Myocyte (in vitro differentiated cells): ENCODE data around the gene TAAR1. TPM values are rescaled to one million over a fixed set of nuclear protein-coding genes. Genes with fewer than 3 reads are reported as not detected.

Experiments
- DNase-seq: peaks from one replicate; pipeline ENCODE4 v3.0.0-alpha.2; 2012; ENCODE audit warnings: low read depth
- total RNA-seq: library from RNA; depleted of rRNA; stranded (reverse); fragments of >200 nt; gene quantifications from 2 replicates; pipeline ENCODE4 v1.2.3, GENCODE V29; 2014

TAAR1 gene
- total RNA-seq, 1 donor from 2014 or later: not detected

DNA sequence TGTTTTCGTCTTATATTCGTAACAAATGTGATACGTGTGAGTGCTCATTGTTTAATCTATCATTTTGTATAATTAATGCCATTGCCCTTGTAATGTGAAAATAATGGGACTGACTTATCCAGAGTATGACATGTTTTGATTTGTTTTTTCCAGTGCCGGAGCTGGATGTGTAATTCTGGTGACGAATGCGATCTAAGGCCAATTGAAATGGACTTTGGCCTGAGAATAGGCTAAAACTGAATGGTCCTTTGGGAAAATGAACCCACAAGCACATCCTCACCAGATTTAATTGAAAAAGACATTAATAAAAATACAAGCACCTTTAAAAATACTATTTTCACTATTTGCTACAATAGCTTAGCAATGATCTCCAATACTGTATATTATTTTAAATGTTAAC, 62.8 kb downstream of the TAAR1 start:
- no peak for DNase-seq

Other genes starting within 250 kb of the TAAR1 start
- gene STX7, start 146.1 kb downstream of the TAAR1 start, total RNA-seq: 27.3 and 28.3 TPM in 2 replicates
- not detected in 2 replicates for gene TAAR9, start 120.9 kb downstream of the TAAR1 start, total RNA-seq
- gene TAAR8, start 106.5 kb downstream of the TAAR1 start, total RNA-seq: not detected in 2 replicates
- gene TAAR6, start 88.9 kb downstream of the TAAR1 start, total RNA-seq: not detected in 2 replicates
- not detected in 2 replicates for gene TAAR5, start 69.4 kb downstream of the TAAR1 start, total RNA-seq
- gene TAAR2, start 34.9 kb downstream of the TAAR1 start, total RNA-seq: not detected in 2 replicates
- gene VNN1, start 54.9 kb upstream of the TAAR1 start, total RNA-seq: 2.7 TPM in 2 replicates
- gene VNN2, start 98.7 kb upstream of the TAAR1 start, total RNA-seq: 0.16 TPM in 1 of 2 replicates, not detected in the other
- 3.0 and 3.4 TPM in 2 replicates for gene SLC18B1, start 139.5 kb upstream of the TAAR1 start, total RNA-seq
- 998 and 1,026 TPM in 2 replicates for gene RPS12, start 155.4 kb upstream of the TAAR1 start, total RNA-seq